ENCODE measurements around the gene GPS2.
A peak's percentile ranks its signal among the peaks of the same experiment; 100 is the strongest.
"Not testable (repeated sequence)": the region's sequence is repeated elsewhere in the genome, so short reads cannot be mapped to it uniquely, and the experiment has no call there.

The GPS2 gene

DNA sequence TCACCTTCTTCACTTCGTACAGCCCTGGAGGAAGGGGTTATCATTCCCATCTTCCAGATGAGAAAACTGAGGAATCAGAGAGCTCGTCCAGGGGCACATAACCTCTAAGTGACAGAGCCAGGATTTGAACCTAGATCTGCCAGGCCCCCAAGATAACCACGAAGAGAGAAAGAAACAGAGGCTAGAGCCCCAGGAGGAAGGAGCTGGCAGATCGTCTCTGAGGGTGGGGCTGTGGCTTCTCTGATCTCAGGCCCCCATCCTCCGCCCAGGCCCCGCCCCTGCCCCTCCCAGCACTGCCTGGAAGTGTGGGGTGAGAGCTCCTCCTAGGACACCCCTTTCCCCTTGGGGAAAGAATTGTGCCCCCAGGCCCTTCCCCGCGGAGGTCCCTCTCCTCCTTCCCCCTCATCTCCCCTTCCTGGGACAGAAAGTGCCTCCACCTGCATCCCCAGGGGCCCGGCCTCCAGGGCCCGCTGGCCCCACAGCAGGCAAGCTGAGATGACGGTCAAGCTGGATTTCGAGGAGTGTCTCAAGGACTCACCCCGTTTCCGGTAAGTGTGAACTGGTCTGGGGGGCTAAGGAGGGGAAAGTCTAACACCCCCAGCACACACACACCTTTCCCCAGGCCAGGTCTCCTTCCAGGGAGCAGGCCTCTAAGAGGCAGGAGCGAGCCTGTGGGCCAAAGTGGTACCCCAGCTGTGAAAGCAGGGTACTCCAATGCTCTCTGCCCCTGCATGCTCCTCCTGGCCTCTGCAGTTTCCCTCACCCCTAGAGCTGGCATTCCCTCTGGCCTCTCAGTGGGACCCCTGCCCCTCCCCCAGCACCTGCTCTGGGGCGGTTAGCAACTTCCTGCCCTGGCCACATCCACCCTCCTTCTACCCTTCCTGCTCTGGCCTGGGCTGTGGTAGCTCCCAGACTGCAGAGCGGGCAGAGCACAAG lies 21.3 kb upstream of the GPS2 start, which contains the start of gene ACAP1:
TSS of gene ACAP1 (plus strand) at position 290 of the 936 bp plus-strand sequence. CDS start at position 496, 206 bp downstream.
- peak; percentile 87 for DNase-seq

DNA sequence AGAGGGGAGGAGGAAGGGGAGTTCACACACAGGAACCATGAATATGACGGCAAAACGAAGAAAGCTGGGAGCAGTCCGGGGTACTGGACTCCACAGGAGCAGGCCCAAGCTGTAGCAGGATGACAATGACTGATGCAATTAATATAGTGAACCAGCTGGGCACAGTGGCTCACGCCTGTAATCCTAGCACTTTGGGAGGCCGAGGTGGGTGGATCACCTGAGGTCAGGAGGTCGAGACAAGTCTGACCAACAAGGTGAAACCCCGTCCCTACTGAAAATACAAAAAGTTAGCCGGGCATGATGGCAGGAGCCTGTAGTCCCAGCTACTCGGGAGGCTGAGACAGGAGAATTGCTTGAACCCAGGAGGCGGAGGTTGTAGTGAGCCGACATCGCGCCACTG lies 20.6 kb upstream of the GPS2 start:
- not testable (repeated sequence) for DNase-seq

- no peak for DNase-seq
Measured at GRCh38 chr17:7334938-7335538, 19.9 kb upstream of the GPS2 start.

DNA sequence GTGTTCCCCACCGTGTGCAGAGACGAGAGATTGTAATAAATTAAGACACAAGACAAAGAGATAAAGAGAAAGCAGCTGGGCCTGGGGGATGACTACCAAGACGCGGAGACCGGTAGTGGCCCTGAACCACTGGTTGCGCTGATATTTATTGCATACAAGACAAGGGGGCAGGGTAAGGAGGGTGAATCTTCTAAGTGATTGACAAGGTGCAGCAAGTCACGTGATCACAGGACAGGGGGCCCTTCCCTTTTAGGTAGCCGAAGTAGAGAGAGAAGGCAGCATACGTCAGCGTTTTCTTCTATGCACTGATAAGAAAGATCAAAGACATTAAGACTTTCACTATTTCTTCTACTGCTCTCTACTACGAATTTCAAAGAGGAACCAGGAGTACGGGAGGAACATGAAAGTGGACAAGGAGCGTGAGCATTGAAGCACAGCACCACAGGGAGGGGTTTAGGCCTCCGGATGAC lies 17.5 kb upstream of the GPS2 start:
- not testable (repeated sequence) for DNase-seq

DNA sequence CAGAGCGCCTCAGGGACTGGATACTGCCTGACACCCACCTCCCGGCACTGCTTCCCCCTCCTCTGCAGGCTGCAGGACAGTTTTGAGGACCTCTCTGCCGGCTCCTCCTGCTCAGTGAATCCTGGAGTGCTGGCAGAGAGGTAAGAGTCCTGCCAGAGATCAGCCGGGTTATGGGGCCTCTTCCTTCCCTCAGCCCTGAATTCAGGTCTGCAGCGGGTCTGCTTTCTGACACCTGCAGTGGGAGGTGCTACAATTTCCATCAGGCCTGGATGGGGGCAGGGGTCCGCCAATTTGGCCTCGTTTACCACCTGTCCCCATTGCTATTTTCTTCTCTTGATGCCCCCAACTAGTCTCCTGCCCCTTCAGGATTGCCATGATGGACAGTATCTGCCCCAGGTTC lies 17.0 kb upstream of the GPS2 start:
- no peak for DNase-seq

DNA sequence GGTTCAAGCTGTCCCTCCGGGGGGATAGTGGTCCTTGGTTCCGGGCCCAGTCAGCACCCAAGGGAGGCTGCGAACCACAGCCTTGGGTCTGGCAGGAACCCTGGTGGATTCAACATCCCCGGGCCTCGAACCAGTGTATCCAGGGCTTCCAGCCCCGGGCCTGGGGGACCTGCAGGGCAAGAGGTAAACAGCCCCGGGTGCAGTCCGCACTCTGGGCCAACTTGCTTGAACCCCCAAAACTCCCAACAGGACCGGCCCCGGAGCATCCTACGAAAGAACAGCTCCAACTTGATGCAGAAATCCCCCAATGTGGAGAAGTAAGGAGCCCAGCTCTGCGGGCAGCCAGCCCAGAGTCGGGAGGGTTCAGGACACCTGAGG lies 15.5 kb upstream of the GPS2 start:
- DNase-seq, result no peak

DNA sequence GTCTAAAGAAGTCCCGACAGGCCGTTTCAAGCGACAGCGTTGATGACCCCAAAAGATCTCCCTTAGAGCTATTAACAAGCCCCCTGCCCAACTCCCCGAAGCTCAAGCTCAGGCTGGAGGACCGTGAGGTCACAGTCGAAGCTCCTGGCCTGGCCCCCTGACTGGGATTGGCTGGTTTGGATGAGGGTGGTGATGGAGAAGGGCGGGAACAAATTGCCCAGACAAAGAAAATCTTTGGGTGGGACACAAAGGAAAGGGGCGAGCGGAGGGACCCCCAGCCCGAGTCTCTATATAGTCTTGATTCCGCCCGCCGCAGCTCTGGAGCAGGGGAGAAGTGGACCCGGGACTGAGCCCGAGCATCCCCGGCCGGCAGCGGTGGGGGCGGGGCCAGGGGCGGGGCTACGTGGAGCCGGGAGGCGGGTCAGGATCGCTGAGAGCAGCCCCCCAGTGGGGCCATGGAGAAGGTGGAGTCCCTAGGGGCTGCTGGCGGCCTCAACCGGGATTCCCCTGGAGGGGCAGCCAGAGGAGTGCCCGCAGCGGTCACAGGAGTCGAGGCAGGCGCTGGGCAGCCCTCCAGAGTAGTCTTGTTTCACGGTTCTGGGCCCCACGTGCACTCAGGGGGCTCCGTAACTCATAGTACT lies 15.0 kb upstream of the GPS2 start:
- peak; percentile 68 for DNase-seq

- DNase-seq, result peak; percentile 99
Measured at GRCh38 chr17:7329374-7329996, 14.3 kb upstream of the GPS2 start.

DNA sequence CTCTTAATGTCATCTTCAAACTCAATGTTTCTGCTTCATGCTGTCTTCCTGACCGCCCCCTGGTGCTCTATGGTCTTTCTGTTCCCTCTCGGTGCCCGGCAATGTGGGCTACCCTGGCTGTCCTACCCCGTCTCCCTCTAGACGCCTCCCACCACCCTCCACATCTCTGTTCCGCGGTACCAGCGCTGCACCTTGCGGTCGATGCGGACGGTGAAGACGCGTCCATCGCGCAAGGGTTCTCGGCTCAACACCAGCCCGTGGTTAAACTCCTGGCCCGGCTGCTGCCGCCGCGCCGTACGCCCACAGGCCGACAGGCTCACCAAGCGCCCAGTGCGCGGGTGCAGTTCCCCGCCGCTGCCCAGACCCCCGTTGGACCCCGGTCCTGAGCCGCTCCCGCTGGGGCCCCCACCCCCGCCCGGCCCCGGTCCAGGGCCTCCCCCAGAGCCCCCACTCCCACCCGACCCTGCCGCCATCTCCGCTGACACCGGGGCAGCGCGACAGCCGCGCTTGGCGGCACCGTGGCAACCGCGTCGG lies 13.7 kb upstream of the GPS2 start, which contains the start of gene NEURL4:
TSS of gene NEURL4 (minus strand) at position 496 of the 534 bp plus-strand sequence. CDS start at position 473, 23 bp downstream.
- no peak for DNase-seq

DNA sequence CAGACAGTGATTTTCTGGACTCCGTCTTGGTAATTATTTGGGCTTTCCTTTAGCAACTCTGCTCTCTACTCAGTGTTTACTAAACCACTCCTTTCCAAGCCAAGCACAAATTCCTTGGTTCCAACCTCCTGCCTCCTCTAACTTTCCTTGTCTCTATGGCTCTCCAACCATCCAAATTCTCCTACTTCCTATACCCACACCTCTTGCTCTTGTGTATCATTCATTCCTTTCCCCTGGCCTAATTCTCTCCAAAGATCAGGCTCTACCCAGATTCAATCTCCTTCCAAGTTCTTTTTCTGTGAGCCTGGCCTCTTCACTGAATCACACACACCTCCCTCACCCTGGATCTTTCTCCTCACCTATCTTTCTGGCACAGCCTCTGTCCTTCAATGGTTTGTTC lies 12.8 kb upstream of the GPS2 start:
- no peak for DNase-seq

DNA sequence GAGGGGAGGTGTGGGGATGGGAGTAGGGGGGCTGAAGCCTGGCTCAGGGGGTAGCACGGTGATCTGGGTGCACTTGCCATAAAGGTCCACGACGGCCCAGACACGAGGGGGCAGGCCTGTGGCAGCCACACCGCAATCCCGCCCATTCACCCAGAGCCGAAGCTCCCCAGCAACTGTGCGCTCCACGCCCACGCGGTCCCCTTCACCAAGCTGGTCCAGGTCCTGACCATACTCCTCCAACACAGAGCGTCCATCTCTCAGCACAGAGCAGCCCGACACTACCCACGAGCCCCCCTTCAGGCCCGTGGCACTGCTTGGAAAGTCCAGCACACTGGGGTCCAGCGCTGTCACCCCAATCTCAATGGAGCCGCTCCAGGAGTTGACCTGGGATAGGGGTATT lies 12.3 kb upstream of the GPS2 start:
- DNase-seq, result no peak

DNA sequence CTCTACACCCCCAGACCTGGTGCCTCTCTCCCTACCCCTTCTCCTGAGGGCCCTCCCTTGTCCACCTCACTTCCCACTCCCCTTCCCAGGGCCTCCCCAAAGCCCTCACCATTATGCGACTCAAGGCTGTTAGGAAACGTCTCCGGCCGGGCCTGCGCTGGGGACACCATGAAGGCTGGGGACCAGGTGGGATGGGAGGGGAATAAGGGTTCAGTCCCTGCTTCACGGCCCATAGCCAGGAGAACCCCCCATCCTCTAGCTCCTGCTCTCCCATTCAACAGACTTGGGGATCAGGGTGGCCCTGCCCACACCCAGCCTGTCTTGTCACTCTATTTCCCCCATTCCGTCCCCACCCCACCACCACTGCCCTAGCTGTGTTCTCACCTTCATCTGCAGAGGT lies 11.9 kb upstream of the GPS2 start:
- DNase-seq, result no peak

DNA sequence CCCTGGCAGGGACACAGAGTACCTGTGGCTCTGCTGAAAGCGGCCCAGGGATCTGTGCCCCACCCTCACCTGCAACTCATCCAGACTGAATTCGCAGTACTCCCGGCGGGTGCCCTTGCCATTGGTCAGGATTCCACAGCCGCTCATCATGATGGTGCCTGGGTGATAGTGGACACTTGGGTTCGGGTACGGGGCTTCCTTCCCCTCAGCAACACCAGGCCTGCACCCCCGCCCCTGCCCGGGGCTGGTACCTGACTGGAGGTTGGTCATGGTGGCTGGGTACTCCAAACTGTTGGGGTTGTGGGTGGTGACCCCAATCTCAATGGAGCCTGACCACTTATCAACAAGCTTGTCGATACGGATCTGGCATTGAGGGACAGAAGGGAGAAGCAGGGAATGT lies 11.0 kb upstream of the GPS2 start:
- no peak for DNase-seq

GRCh38 chr17:7325031-7325528 lies 9.9 kb upstream of the GPS2 start:
- no peak for DNase-seq

GRCh38 chr17:7324438-7324779 lies 9.2 kb upstream of the GPS2 start:
- DNase-seq, result no peak

GRCh38 chr17:7323731-7324437 lies 8.7 kb upstream of the GPS2 start:
- no peak for DNase-seq

DNA sequence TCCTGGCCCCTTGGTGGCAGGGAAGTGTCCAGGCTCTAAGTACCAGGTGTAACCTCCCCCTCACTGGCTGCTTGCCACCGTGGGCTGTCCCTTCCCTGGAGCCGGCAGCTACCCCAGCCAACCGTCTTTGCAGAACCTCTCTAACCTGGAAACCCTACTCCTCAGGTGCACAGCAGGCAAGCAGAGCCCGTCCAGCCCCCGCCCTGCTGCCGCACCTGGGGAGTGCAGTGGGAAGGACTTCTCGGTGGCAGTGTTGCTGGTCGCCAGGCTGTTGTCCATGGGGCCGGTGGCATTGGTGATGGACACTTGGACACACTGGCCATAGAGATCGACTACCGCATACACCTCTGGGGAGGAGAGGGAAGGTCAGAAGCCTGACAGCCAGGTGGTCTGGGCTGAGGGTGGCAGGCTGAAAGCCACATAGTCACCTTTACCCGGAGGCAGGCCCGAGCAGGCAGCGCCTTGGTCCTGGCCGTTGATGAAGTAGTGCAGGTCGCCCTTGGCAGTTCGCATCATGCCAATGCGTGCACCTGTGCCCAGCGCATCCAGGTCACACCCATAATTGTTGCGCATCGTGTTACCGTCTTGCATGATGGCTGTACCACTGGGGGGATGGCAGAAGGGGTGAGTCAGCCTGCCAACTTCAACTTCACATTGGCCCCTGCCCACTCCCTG lies 7.5 kb upstream of the GPS2 start:
- DNase-seq, result no peak

GRCh38 chr17:7321466-7321865 lies 6.3 kb upstream of the GPS2 start:
- no peak for DNase-seq

DNA sequence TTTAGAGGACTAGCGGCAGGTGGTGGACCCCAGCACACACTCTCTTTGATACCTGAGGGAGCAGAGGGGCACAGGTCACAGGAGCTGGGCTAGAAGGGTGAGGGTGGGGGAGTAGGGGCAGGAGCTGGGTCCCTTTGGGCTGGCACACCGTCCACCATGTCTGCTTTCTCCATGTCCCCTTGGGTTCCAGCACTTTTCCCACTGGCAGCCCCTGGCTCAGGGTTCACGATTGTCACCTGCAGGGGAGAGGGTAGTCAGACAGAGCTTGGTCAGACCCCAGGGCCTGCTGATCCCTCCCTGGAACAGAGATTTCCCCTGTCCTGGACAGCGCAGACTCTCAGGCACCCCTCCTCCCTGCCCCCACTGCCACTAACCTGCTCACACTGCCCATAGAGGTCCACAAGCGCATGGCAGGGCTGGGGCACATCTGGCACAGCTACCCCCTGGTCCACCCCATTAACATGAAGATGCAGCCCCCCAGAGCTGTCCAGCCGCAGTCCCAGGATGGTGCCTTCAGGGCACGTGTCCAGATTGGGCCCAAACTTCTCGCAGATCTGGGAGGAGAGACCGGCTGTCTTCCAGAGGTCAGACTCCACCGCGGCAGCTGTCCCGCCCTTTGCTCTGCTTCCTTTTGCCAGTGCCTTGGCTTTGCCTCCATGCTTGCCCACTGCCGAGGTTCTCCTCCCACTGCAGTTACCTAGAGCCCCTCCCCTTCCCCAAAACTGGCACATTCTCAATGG lies 3.1 kb upstream of the GPS2 start:
- DNase-seq, result no peak

DNA sequence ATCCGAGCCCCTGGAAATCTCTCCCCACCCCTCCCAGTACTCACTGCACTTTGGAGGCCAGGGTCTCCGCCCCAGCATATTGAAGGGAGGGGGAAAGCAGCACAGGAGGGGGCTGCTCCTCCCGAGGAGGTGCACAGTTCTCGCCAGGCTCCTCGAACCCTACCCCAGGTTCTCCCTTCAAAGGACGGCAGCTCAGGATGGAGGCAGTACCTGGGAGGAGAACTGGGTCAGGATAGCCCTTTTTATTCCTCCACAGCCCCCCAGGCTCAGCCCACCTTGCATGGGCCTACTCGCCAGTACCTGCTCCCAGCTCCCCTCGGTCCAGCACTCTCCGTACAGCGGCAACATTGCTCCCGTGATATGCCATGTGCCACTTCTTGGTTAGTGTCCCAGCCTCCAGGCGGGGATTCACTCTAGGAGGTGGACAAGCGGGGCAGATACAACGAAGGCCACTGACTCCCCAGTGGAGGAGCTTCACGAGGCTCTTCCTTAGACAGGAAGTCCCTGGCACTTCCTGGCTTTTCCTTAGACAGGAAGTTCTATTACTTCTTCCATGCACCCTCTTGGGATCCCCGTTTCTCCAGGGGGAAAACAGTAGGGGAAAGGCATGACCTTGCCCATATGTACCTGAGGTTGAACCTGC lies 2.1 kb upstream of the GPS2 start:
- DNase-seq, result no peak

All from GDM1 (cell line).